Natural killer cell (primary cell): ENCODE measurements around the gene COPZ2. TPM values are rescaled to one million over a fixed set of nuclear protein-coding genes. Genes with fewer than 3 reads are reported as not detected.

Experiments used
- ATAC-seq, 3 donors: fragments of 150-1000 bp in 2 of 3; fragments of 200-7000 bp in 1 of 3; cut with Tn5 transposase; 1 replicate in 1 of 3; 2 replicates in 2 of 3; pipeline ENCODE4 v1.10.0; 2021; ENCODE audit warnings: mild to moderate bottlenecking in 2 of 3, moderate library complexity in 2 of 3
- DNase-seq, 2 donors: peaks; one replicate each; pipeline versions ENCODE4 v3.0.0 to v3.0.0-alpha.2; 2013 to 2021; ENCODE audit warnings: mixed read lengths in 1 of 2
- H3K27ac ChIP-seq: one replicate; pipeline ENCODE4 v1.5.1; 2013; ENCODE audit warnings: mild to moderate bottlenecking, low read length
- H3K27me3 ChIP-seq: one replicate; pipeline ENCODE4 v1.6.1; 2013; ENCODE audit warnings: low read length; ENCODE audit not compliant: control insufficient read depth, insufficient read depth
- H3K36me3 ChIP-seq: one replicate; pipeline ENCODE4 v1.6.1; 2013; ENCODE audit warnings: low read length; ENCODE audit not compliant: control insufficient read depth, insufficient read depth
- H3K4me1 ChIP-seq: one replicate; pipeline ENCODE4 v1.6.1; 2013; ENCODE audit warnings: low read length; ENCODE audit not compliant: control insufficient read depth, insufficient read depth
- H3K4me3 ChIP-seq: one replicate; pipeline ENCODE4 v1.5.1; 2013; ENCODE audit warnings: low read length
- H3K9me3 ChIP-seq: one replicate; pipeline ENCODE4 v1.6.1; 2013; ENCODE audit warnings: low read length; ENCODE audit not compliant: control insufficient read depth, insufficient read depth
- H3K27ac Mint-ChIP-seq, 2 donors: one replicate each; pipeline ENCODE4 v1.8.0; 2022; ENCODE audit warnings: mild to moderate bottlenecking in 2 of 2, mixed read lengths in 2 of 2, moderate library complexity in 1 of 2
- H3K27me3 Mint-ChIP-seq, 2 donors: one replicate each; pipeline ENCODE4 v1.8.0; 2022; ENCODE audit warnings: low read depth in 2 of 2, mixed read lengths in 2 of 2
- H3K36me3 Mint-ChIP-seq: one replicate; pipeline ENCODE4 v1.8.0; 2022; ENCODE audit warnings: mixed read lengths
- H3K4me1 Mint-ChIP-seq, 2 donors: one replicate each; pipeline ENCODE4 v1.8.0; 2022; ENCODE audit warnings: mixed read lengths in 2 of 2
- H3K4me3 Mint-ChIP-seq: one replicate; pipeline ENCODE4 v1.8.0; 2022; ENCODE audit warnings: mild to moderate bottlenecking, moderate library complexity, mixed read lengths
- H3K9me3 Mint-ChIP-seq, 2 donors: one replicate each; pipeline ENCODE4 v1.8.0; 2022; ENCODE audit warnings: mixed read lengths in 2 of 2
- WGBS: methylation state at CpG from one replicate; pipeline ENCODE4 v1.1.7; 2013; ENCODE audit warnings: missing lambda C conversion rate; ENCODE audit not compliant: insufficient coverage; 5-methylcytosine and 5-hydroxymethylcytosine counted together
- intact Hi-C: fragments of 100-400 bp; cut with micrococcal nuclease; formaldehyde crosslinking; loops from one replicate; pipeline ENCODE4 v1.14.2; 2022
- total RNA-seq, 4 donors: library from RNA; stranded (reverse); fragments of 120-200 nt in 1 of 4; gene quantifications; one replicate each; pipeline versions ENCODE4 v1.2.3 to v1.2.4, GENCODE V29; 2013 to 2022
- TF ChIP-seq, protein P1 (sequence below): fragments of 200-600 bp; IDR thresholded peaks from one replicate; pipeline ENCODE4 v1.8.0; 2022; ENCODE audit warnings: antibody characterized with exemption

Gene COPZ2
- total RNA-seq, 3 donors from 2014 or later (not counting 1 experiment from before 2014, with no cell fraction given): 15.9 to 19.1 (median 16.5) TPM

DNA sequence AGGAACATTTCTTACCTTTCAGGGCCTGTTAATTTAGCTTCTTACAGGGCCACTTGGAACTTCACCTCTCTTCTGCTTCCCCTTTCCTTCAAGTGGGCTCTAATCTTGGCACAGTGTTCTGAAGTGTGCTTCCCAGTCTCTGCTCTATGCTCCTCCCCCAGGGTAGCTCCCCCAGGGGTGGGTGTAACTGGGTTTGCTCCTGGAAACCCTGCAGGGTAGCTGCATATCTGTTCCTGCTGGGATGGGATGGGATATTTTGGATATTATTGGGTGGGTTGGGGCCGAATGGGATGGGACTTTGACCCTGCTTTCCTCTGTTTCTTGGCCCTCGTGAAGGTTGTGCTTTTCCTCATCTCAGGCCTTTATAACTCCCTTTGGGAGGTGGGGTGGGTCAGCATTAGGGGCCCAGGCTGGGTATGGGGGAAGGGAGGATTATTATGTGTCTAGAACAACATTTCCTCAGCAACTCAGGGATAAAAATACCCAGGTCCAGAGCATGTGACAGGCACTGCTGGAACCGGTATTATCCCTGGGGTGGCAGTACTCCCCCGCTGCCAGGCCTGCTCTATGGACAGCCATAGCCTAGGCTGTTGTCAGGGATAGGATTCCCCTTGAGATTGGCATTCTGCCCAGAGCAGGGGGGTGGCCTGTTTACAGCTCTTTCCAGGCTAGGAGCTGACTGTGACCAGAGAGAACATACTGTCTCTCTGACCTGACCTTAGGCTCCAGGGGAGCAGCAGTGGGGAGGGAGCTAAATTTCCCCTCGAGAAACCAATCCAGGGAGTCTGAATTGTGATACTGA, 15.6 kb upstream of the COPZ2 start:
- Mint-ChIP-seq H3K27ac (no peak overlapping the region), H3K9me3 (no peaks in the 10 kb centered on the region), H3K27me3 (no peaks in the 10 kb centered on the region), H3K36me3 (no peaks in the 10 kb centered on the region), H3K4me1 (peaks cover 50 to 71% of the 10 kb centered on the region in 2 donors), H3K4me3 (no peak overlapping the region)
- Histone ChIP-seq H3K4me1 (peaks cover 41% of the 10 kb centered on the region), H3K27me3 (no peaks in the 10 kb centered on the region), H3K9me3 (no peaks in the 10 kb centered on the region), H3K4me3 (no peak overlapping the region), H3K27ac (no peak overlapping the region), H3K36me3 (peaks cover 54% of the 10 kb centered on the region)
- DNase-seq (no peak), ATAC-seq (no peak)
- TF ChIP-seq, protein P1, sequence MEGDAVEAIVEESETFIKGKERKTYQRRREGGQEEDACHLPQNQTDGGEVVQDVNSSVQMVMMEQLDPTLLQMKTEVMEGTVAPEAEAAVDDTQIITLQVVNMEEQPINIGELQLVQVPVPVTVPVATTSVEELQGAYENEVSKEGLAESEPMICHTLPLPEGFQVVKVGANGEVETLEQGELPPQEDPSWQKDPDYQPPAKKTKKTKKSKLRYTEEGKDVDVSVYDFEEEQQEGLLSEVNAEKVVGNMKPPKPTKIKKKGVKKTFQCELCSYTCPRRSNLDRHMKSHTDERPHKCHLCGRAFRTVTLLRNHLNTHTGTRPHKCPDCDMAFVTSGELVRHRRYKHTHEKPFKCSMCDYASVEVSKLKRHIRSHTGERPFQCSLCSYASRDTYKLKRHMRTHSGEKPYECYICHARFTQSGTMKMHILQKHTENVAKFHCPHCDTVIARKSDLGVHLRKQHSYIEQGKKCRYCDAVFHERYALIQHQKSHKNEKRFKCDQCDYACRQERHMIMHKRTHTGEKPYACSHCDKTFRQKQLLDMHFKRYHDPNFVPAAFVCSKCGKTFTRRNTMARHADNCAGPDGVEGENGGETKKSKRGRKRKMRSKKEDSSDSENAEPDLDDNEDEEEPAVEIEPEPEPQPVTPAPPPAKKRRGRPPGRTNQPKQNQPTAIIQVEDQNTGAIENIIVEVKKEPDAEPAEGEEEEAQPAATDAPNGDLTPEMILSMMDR: no peak
- intact Hi-C loops: no loop called here
- 89% methylated on average over 5 of the region's 5 CpGs for WGBS

DNA sequence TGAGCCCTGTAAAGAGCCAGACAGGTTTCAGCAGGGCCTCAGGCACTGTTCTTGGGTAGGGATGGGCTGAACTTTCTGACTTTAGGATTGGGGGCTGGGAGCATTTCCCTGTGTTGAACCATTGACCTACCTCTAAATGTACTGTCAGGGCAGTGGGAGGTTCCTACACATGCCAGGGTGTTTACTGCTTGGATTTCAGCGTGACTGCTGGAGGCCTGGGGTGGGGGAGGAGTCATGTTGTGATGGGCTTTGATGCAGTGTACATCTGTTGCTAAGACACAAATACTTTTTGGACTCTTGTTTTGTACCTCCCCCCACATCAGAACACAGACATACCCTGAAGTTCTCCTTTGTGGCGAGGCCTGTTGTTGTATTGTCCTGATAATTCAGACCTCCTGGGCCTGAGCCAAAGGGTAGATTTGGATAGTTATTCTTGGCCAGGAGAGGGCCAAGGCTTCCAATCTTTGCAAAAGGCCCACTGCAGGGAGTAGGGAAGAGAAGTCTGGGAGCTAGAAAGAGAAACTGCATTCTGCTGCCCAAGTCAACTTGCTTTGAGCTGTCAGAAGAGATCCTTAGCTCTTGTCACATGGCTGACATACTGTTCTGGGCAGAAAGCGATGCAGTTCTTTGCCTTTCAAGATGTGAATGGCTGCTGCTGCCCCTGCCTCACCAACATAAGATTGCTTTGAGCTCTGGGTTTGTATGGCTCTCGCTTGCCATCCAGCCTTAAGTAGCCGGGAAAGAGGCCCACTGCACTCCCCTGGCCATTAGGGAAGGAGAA, 14.3 kb upstream of the COPZ2 start:
- TF ChIP-seq, protein P1: no peak
- H3K36me3 Mint-ChIP-seq: no peaks in the 10 kb centered on the region
- H3K4me1 ChIP-seq: peaks cover 45% of the 10 kb centered on the region

DNA sequence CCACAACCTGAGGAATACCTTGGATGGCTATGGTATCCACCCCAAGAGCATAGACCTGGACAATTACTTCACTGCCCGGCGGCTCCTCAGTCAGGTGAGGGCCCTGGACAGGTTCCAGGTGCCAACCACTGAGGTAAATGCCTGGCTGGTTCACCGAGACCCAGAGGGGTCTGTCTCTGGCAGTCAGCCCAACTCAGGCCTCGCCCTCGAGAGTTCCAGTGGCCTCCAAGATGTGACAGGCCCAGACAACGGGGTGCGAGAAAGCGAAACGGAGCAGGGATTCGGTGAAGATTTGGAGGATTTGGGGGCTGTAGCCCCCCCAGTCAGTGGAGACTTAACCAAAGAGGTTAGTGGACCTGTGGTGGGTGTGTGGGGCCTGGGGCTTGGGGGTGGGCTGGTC, 13.7 kb upstream of the COPZ2 start:
- Histone ChIP-seq H3K4me1 (peaks cover 48% of the 10 kb centered on the region), H3K4me3 (no peak overlapping the region), H3K36me3 (peaks cover 36% of the 10 kb centered on the region), H3K27ac (no peak overlapping the region), H3K9me3 (no peaks in the 10 kb centered on the region), H3K27me3 (no peaks in the 10 kb centered on the region)
- intact Hi-C loops: no loop called here
- TF ChIP-seq, protein P1: no peak
- 96% methylated on average over 10 of the region's 10 CpGs for WGBS
- no peak overlapping the region for H3K4me3 Mint-ChIP-seq
- DNase-seq (no peak), ATAC-seq (no peak)
- no peaks in the 10 kb centered on the region for H3K36me3 Mint-ChIP-seq
- peaks cover 65 to 82% of the 10 kb centered on the region in 2 donors for H3K4me1 Mint-ChIP-seq
- H3K9me3 Mint-ChIP-seq: no peaks in the 10 kb centered on the region
- H3K27me3 Mint-ChIP-seq: no peaks in the 10 kb centered on the region
- H3K27ac Mint-ChIP-seq: peak overlapping the region in 1 of 2 donors; percentile 29

More for the DNA sequence above, 14.3 kb upstream of the COPZ2 start:
- Histone ChIP-seq H3K27ac (no peak overlapping the region), H3K4me3 (no peak overlapping the region), H3K27me3 (no peaks in the 10 kb centered on the region), H3K36me3 (peaks cover 42% of the 10 kb centered on the region), H3K9me3 (no peaks in the 10 kb centered on the region)
- ATAC-seq (no peak), DNase-seq (no peak)
- Mint-ChIP-seq H3K27ac (peak overlapping the region in 1 of 2 donors; percentile 29), H3K9me3 (no peaks in the 10 kb centered on the region), H3K27me3 (no peaks in the 10 kb centered on the region), H3K4me1 (peaks cover 63 to 83% of the 10 kb centered on the region in 2 donors), H3K4me3 (no peak overlapping the region)
- WGBS: 95% methylated on average over 4 of the region's 5 CpGs
- intact Hi-C loops: no loop called here
